ENCODE results near the gene PSEN2. TPM values are rescaled to one million over a fixed set of nuclear protein-coding genes. Genes with fewer than 3 reads are reported as not detected.

Gene PSEN2
- 6.7 and 8.9 TPM in 2 replicates for total RNA-seq

GRCh38 chr1:226870401-226871279 is at the start of gene PSEN2:
PSEN2 (plus strand) TSS chr1:226870616; CDS start chr1:226881908, 11,292 bp downstream.

GRCh38 chr1:226940029-226940805 is 69.8 kb downstream of the PSEN2 start, which contains the start of gene COQ8A:
COQ8A (plus strand) TSS chr1:226940294; CDS start chr1:226961386, 21,092 bp downstream.

Other genes with a start within 250 kb of the PSEN2 start
- 10.4 and 18.8 TPM in 2 replicates for gene ITPKB, start 131.3 kb upstream of the PSEN2 start, total RNA-seq
- 5.1 and 7.1 TPM in 2 replicates for gene COQ8A, start 69.7 kb downstream of the PSEN2 start, total RNA-seq

Data from placental epithelial cell (primary cell).